B cell (primary cell): Measurements from ENCODE around the gene NRL. TPM values are rescaled to one million over a fixed set of nuclear protein-coding genes. Genes with fewer than 3 reads are reported as not detected.

Experiments
- ATAC-seq: fragments of 200-7000 bp; cut with Tn5 transposase; one replicate; pipeline ENCODE4 v1.10.0; 2021; ENCODE audit warnings: low read depth, mild to moderate bottlenecking, moderate number of reproducible peaks, moderate library complexity
- CTCF ChIA-PET: fragments of 350-600 bp; sonication (Branson Sonifier 250); formaldehyde crosslinking; loops from one replicate; lab custom pipeline; 2021; ENCODE audit warnings: antibody characterized with exemption, inconsistent platforms; lab: Charles Lee
- POLR2A ChIA-PET: fragments of 350-600 bp; sonication (Branson Sonifier 250); formaldehyde crosslinking; loops from one replicate; lab custom pipeline; 2021; ENCODE audit warnings: antibody characterized with exemption; lab: Charles Lee
- DNase-seq: peaks from one replicate; pipeline ENCODE4 v3.0.0; 2013
- H2AFZ ChIP-seq: 2 replicates; pipeline ENCODE4 v1.6.1; 2012; ENCODE audit warnings: mild to moderate bottlenecking, low read depth, low read length; ENCODE audit not compliant: insufficient read depth, poor library complexity, severe bottlenecking
- H3K27ac ChIP-seq, 2 donors: 1 replicate in 1 of 2; 2 replicates in 1 of 2; pipeline ENCODE4 v1.5.1; 2012 to 2013; ENCODE audit warnings: low read length in 2 of 2, mild to moderate bottlenecking in 2 of 2, moderate library complexity in 1 of 2
- H3K27me3 ChIP-seq, 4 experiments: fragments of 200-600 bp in 1 of 4; sonication (generic) in 1 of 4; replicated peaks in 1 of 4; 1 replicate in 2 of 4; 2 replicates in 2 of 4; pipeline versions ENCODE4 v1.6.1 to v1.7.0; 2013 to 2016; ENCODE audit warnings: low read length in 3 of 4, mild to moderate bottlenecking in 2 of 4, mixed read lengths in 1 of 4, moderate library complexity in 1 of 4; ENCODE audit not compliant: insufficient read depth in 4 of 4, control insufficient read depth in 3 of 4; ENCODE audit errors: control extremely low read depth in 1 of 4
- H3K36me3 ChIP-seq, 2 experiments: replicated peaks in 1 of 2; 1 replicate in 1 of 2; 2 replicates in 1 of 2; pipeline versions ENCODE4 v1.6.1 to v1.7.1; 2013; ENCODE audit warnings: low read length in 1 of 2; ENCODE audit not compliant: insufficient read depth in 2 of 2, control insufficient read depth in 1 of 2; ENCODE audit errors: control extremely low read depth in 1 of 2, extremely low read depth in 1 of 2
- H3K4me1 ChIP-seq, 2 donors: fragments of 200-600 bp in 1 of 2; sonication (generic) in 1 of 2; 1 replicate in 1 of 2; 2 replicates in 1 of 2; pipeline versions ENCODE4 v1.5.1 to v1.6.1; 2013 to 2017; ENCODE audit warnings: low read length in 2 of 2; ENCODE audit not compliant: control insufficient read depth in 2 of 2, insufficient read depth in 2 of 2
- H3K4me2 ChIP-seq: replicated peaks from 2 replicates; pipeline ENCODE3; 2012; ENCODE audit warnings: mild to moderate bottlenecking, low read depth, low read length; ENCODE audit not compliant: poor library complexity, severe bottlenecking
- H3K4me3 ChIP-seq, 5 experiments: fragments of 200-600 bp in 1 of 5; sonication (generic) in 1 of 5; 1 replicate in 3 of 5; 2 replicates in 2 of 5; pipeline versions ENCODE4 v1.5.1 to v1.7.0; 2011 to 2016; ENCODE audit warnings: low read length in 4 of 5, mild to moderate bottlenecking in 4 of 5, low read depth in 2 of 5, control low read depth in 1 of 5, moderate library complexity in 1 of 5; ENCODE audit not compliant: insufficient read depth in 1 of 5; ENCODE audit errors: control extremely low read depth in 1 of 5, extremely low read depth in 1 of 5
- H3K79me2 ChIP-seq: fragments of 200-600 bp; sonication (generic); one replicate; pipeline ENCODE4 v1.6.0; 2016; ENCODE audit warnings: low read length; ENCODE audit not compliant: control insufficient read depth, insufficient read depth
- H3K9ac ChIP-seq: fragments of 200-600 bp; sonication (generic); 2 replicates; pipeline ENCODE4 v1.6.1; 2017; ENCODE audit warnings: mild to moderate bottlenecking, low read length, moderate library complexity
- H3K9me3 ChIP-seq, 3 donors: one replicate each; pipeline versions ENCODE4 v1.6.1 to v1.7.1; 2013; ENCODE audit warnings: low read length in 2 of 3; ENCODE audit not compliant: control insufficient read depth in 2 of 3, insufficient read depth in 1 of 3; ENCODE audit errors: control extremely low read depth in 1 of 3
- H4K20me1 ChIP-seq: 2 replicates; pipeline ENCODE4 v1.6.0; 2012; ENCODE audit warnings: mild to moderate bottlenecking, low read length; ENCODE audit not compliant: insufficient read depth, control insufficient read depth, poor library complexity, severe bottlenecking
- H3K27ac Mint-ChIP-seq: one replicate; pipeline ENCODE4 v1.8.0; 2021; ENCODE audit warnings: mixed read lengths
- H3K27me3 Mint-ChIP-seq: one replicate; pipeline ENCODE4 v1.8.0; 2021; ENCODE audit warnings: mixed read lengths
- H3K4me1 Mint-ChIP-seq: one replicate; pipeline ENCODE4 v1.8.0; 2021; ENCODE audit warnings: mixed read lengths
- H3K4me3 Mint-ChIP-seq: one replicate; pipeline ENCODE4 v1.8.0; 2021; ENCODE audit warnings: mixed read lengths
- H3K9me3 Mint-ChIP-seq: one replicate; pipeline ENCODE4 v1.8.0; 2022; ENCODE audit warnings: mixed read lengths; ENCODE audit not compliant: insufficient read depth
- CTCF ChIP-seq: fragments of 200-600 bp; IDR thresholded peaks from one replicate; pipeline ENCODE4 v1.8.0; 2022; ENCODE audit warnings: antibody characterized with exemption, mild to moderate bottlenecking
- EZH2 ChIP-seq: IDR thresholded peaks from 2 replicates; pipeline ENCODE4 v1.6.1; 2012; ENCODE audit warnings: borderline replicate concordance, low read depth, mild to moderate bottlenecking, moderate library complexity, low read length; ENCODE audit not compliant: insufficient read depth, poor library complexity, severe bottlenecking
- WGBS: methylation state at CpG from one replicate; pipeline ENCODE4 v1.1.5; 2013; ENCODE audit warnings: missing lambda C conversion rate; ENCODE audit not compliant: insufficient coverage; 5-methylcytosine and 5-hydroxymethylcytosine counted together
- intact Hi-C: fragments of 100-400 bp; cut with micrococcal nuclease; formaldehyde crosslinking; loops from one replicate; pipeline ENCODE4 v1.10.0; 2022
- polyA plus RNA-seq: library from polyadenylated mRNA; depleted of rRNA; stranded (reverse); fragments of >200 nt; gene quantifications from 2 replicates; pipeline ENCODE4 v1.2.3, GENCODE V29; 2012
- total RNA-seq, 2 donors: library from RNA; stranded (reverse); fragments of 120-200 nt in 1 of 2; gene quantifications; 1 replicate in 1 of 2; 2 replicates in 1 of 2; pipeline versions ENCODE4 v1.2.3 to v1.2.4, GENCODE V29; 2013 to 2022

Gene NRL
- total and polyA plus RNA-seq, 2 donors (not counting 1 experiment from before 2014, with no cell fraction given), result 7.0 to 8.8 TPM

GRCh38 chr14:24117179-24117578, 2.4 kb upstream of the NRL start:
- Histone ChIP-seq H3K27me3 (no peaks in the 10 kb centered on the region), H3K4me1 (peaks cover 17 to 25% of the 10 kb centered on the region in 2 donors), H3K4me2 (no peak overlapping the region), H3K36me3 (peaks cover 5 to 49% of the 10 kb centered on the region in 2 experiments), H2AFZ (no peak overlapping the region), H3K9me3 (no peaks in the 10 kb centered on the region), H3K79me2 (peaks cover 29% of the 10 kb centered on the region), H3K9ac (no peak overlapping the region), H4K20me1 (peaks cover 13% of the 10 kb centered on the region), H3K27ac (no peak overlapping the region), H3K4me3 (no peak overlapping the region)
- WGBS, result 100% methylated on average over 4 of the region's 6 CpGs
- Mint-ChIP-seq H3K27ac (no peak overlapping the region), H3K4me3 (no peak overlapping the region), H3K4me1 (peaks cover 26% of the 10 kb centered on the region), H3K27me3 (no peaks in the 10 kb centered on the region), H3K9me3 (no peaks in the 10 kb centered on the region)
- DNase-seq, result no peak
- ChIA-PET CTCF (interaction anchor here (1.2 to 4.1 kb wide), 6 partner anchors 8 to 191 kb away, joined by 3 to 28 read pairs (median 4); partner anchors contain the start of genes CIDEB, EMC9, PSME1 and PSME2), POLR2A (interaction anchor here (0.6 to 0.9 kb wide), 4 partner anchors 18 to 76 kb away, joined by 3 to 5 read pairs (median 4); partner anchors contain the start of gene PSME1)
- TF ChIP-seq CTCF, result no peak
- no peak for TF ChIP-seq EZH2
- no peak for ATAC-seq
- intact Hi-C loops, result loop anchor here (10.0 kb wide), 1 partner anchor 562 kb away; the partner anchor contains the start of genes THTPA and ZFHX2

- Mint-ChIP-seq H3K27ac (no peak overlapping the region), H3K4me3 (peak overlapping the region; percentile 93), H3K4me1 (peaks cover 26% of the 10 kb centered on the region), H3K9me3 (no peaks in the 10 kb centered on the region), H3K27me3 (no peaks in the 10 kb centered on the region)
- H4K20me1 ChIP-seq, result peaks cover 13% of the 10 kb centered on the region
- CTCF ChIA-PET, result interaction anchor here (1.1 to 4.1 kb wide), 11 partner anchors 9 to 192 kb away, joined by 3 to 37 read pairs (median 5); partner anchors contain the start of genes CIDEB, EMC9, IRF9 and PSME1
- H3K36me3 ChIP-seq, result peaks cover 5 to 44% of the 10 kb centered on the region in 2 experiments
- intact Hi-C loops, result loop anchor here (10.0 kb wide), 1 partner anchor 561 kb away; the partner anchor contains the start of genes THTPA and ZFHX2
- H3K79me2 ChIP-seq, result peaks cover 30% of the 10 kb centered on the region
- H3K4me1 ChIP-seq, result peaks cover 17 to 25% of the 10 kb centered on the region in 2 donors
- POLR2A ChIA-PET, result interaction anchor here (0.6 to 2.9 kb wide), 5 partner anchors 17 to 77 kb away, joined by 3 to 49 read pairs (median 5); partner anchors contain the start of gene PSME1
- H3K27me3 ChIP-seq, result no peaks in the 10 kb centered on the region
- ATAC-seq, result no peak
- no peak for DNase-seq
- H2AFZ ChIP-seq, result no peak overlapping the region
- peak overlapping the region in 3 of 5 experiments; percentile 88 to 99 (median 91) for H3K4me3 ChIP-seq
- 93% methylated on average over 3 of the region's 6 CpGs for WGBS
- peak overlapping the region in 1 of 2 donors; percentile 100 for H3K27ac ChIP-seq
- no peak for TF ChIP-seq EZH2
- TF ChIP-seq CTCF, result no peak
- H3K9ac ChIP-seq, result peak overlapping the region; percentile 98
- H3K9me3 ChIP-seq, result no peaks in the 10 kb centered on the region
- peak overlapping the region; percentile 95 for H3K4me2 ChIP-seq
These were observed 1.5 kb upstream of the NRL start for GRCh38 chr14:24116128-24116814.
